Activated CD8-positive, alpha-beta memory T cell treated with anti-CD3 and anti-CD28 coated beads for 4 hours (primary cell): ENCODE results near the gene OXLD1.

Experiments
- DNase-seq, 2 donors: peaks; one replicate each; pipeline ENCODE4 v3.0.0-alpha.2; 2020; ENCODE audit warnings: low read depth in 2 of 2

The OXLD1 gene

DNA sequence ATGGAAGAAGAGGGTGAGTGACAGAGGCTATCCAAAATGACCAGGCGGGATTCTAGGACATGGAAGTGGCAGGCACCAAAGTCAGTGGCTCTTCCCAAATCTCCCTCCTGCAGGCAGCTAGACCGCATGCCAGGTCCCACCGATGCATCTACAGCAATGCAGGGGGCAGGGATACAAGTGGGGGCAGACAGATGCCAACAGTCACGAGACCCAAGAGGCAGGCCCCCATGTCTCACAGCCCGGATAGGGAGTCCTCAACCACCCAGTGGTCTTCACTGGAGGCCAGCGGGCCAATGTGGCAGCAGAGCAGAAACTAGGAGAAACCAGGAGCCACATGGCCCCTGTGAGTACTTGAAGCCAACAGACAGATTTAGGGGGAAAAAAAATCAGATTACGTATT is 49.5 kb downstream of the OXLD1 start:
- DNase-seq: no peak

DNA sequence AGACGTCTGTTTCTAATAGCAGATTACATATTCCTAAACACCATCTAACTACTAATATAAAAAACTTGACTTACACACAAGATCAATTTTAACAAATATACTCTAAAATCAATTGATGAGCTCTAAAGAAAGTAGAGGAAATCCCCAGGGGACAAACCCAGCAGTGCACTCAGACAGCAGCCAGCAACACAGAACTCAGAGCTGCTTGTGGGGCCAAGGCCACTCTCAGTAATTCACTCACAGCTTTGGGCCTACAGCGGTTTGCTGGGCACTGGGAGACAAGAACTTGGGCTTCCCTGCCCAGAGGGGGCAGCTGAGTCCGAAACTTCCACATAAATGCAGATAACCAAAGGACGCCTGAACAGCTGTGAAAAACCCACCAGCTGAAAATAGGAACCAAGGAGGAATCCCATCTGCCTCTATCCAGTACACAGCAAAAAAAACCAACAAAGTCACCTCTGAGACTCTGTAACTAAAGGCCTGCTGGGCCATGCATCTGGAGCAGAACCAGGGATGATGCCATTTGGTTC is 50.9 kb downstream of the OXLD1 start:
- DNase-seq: no peak
